Ectodermal cell (in vitro differentiated cells): ENCODE results near the gene KCND2.
"Not testable (repeated sequence)": the region's sequence is repeated elsewhere in the genome, so short reads cannot be mapped to it uniquely, and the experiment has no call there.

Experiments used
- H3K27ac ChIP-seq: 2 replicates; pipeline ENCODE4 v1.7.0; 2013; ENCODE audit warnings: mild to moderate bottlenecking, low read depth, low read length; ENCODE audit not compliant: insufficient read depth, poor library complexity, severe bottlenecking
- H3K27me3 ChIP-seq: 2 replicates; pipeline ENCODE4 v1.7.0; 2013; ENCODE audit warnings: mild to moderate bottlenecking, low read length; ENCODE audit not compliant: insufficient read depth, control insufficient read depth, poor library complexity, severe bottlenecking
- H3K36me3 ChIP-seq: one replicate; pipeline ENCODE4 v1.7.0; 2013; ENCODE audit warnings: low read length; ENCODE audit not compliant: control insufficient read depth, insufficient read depth
- H3K4me1 ChIP-seq: one replicate; pipeline ENCODE4 v1.7.0; 2013; ENCODE audit warnings: low read length; ENCODE audit not compliant: control insufficient read depth, insufficient read depth
- H3K4me3 ChIP-seq: 2 replicates; pipeline ENCODE4 v1.7.0; 2013; ENCODE audit warnings: low read depth, low read length, control low read depth; ENCODE audit not compliant: insufficient read depth
- H3K9me3 ChIP-seq: 2 replicates; pipeline ENCODE4 v1.7.0; 2013; ENCODE audit warnings: mild to moderate bottlenecking, low read length, moderate library complexity; ENCODE audit not compliant: control insufficient read depth
- WGBS, 2 experiments: methylation state at CpG; one replicate each; pipeline ENCODE4 v1.1.7; 2013; ENCODE audit warnings: missing lambda C conversion rate in 2 of 2; 5-methylcytosine and 5-hydroxymethylcytosine counted together

The KCND2 gene

DNA sequence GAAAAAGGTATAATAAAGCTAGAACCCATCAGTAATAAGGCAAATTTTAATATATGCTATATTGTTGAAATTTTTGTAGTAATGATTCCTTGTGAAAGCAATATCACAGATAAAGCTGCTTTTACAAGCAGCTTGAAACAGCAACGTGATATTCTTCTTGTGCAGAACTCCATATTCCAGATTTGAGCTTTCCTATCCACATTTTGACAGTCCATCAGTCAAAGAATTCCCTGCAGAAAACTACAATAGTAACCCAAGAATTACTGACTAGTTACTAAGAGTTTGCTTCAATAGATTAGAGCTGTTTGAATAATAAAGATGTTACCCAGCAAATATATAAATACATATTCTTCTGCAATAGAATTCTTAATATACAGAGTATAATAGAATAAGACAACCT is 291.2 kb downstream of the KCND2 start:
- 88 to 89% methylated on average over 1 of the region's 1 CpG for WGBS, 2 experiments
- H3K9me3 ChIP-seq, result no peaks in the 10 kb centered on the region
- H3K27ac ChIP-seq, result no peak overlapping the region
- no peaks in the 10 kb centered on the region for H3K4me1 ChIP-seq
- no peak overlapping the region for H3K4me3 ChIP-seq
- no peaks in the 10 kb centered on the region for H3K27me3 ChIP-seq
- no peaks in the 10 kb centered on the region for H3K36me3 ChIP-seq

DNA sequence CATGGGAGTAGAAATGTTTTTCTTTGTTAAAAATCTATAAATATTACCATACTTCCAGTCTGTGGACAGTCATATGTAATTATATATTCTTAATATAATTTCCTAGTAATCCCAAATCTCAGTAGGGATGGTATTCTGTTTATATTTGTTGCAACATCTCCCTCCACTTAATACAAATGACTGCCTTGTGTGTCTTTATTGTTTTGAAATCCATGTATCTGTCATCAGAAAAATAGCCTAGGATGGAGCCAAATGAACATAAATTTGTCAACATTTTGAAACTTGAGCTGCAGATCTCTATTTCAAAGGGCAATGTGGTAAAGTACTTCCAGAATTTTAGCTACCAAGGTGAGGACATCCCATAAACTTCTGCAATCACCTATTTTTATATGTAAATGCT is 294.2 kb downstream of the KCND2 start:
- H3K4me3 ChIP-seq, result no peak overlapping the region
- no peaks in the 10 kb centered on the region for H3K4me1 ChIP-seq
- no peaks in the 10 kb centered on the region for H3K27me3 ChIP-seq
- no peaks in the 10 kb centered on the region for H3K9me3 ChIP-seq
- H3K36me3 ChIP-seq, result no peaks in the 10 kb centered on the region
- H3K27ac ChIP-seq, result no peak overlapping the region

DNA sequence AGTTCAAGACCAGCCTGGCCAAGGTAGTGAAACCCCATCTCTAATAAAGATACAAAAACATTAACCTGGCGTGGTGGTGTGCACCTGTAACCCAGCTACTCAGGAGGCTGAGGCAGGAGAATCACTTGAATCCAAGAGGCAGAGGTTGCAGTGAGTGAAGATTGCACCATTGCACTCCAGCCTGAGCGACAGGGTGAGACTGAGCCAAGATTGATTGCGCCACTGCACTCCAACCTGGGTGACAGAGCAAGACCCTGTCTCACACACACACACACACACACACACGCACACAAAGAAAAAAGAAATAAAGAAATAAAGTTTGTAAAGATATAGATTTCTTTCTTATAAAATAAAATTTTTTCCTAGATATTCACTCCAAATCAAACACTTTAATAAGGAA is 305.7 kb downstream of the KCND2 start:
- not testable (repeated sequence) for H3K27ac ChIP-seq, H3K4me1 ChIP-seq, H3K36me3 ChIP-seq, H3K4me3 ChIP-seq, H3K9me3 ChIP-seq, H3K27me3 ChIP-seq
- WGBS, 2 experiments, result 87 to 98% methylated on average over 2 to 3 of the region's 4 CpGs

- Histone ChIP-seq H3K36me3 (no peaks in the 10 kb centered on the region), H3K27me3 (no peaks in the 10 kb centered on the region), H3K27ac (no peak overlapping the region), H3K9me3 (no peaks in the 10 kb centered on the region), H3K4me1 (no peaks in the 10 kb centered on the region), H3K4me3 (no peak overlapping the region)
- WGBS, 2 experiments, result 95 to 96% methylated on average over 4 of the region's 4 CpGs
Measured at GRCh38 chr7:120582916-120583315, 309.9 kb downstream of the KCND2 start.

- Histone ChIP-seq H3K4me1 (no peaks in the 10 kb centered on the region), H3K36me3 (no peaks in the 10 kb centered on the region), H3K27ac (no peak overlapping the region), H3K9me3 (no peaks in the 10 kb centered on the region), H3K4me3 (no peak overlapping the region), H3K27me3 (no peaks in the 10 kb centered on the region)
- WGBS, 2 experiments, result 91 to 96% methylated on average over 4 of the region's 4 CpGs
Measured at GRCh38 chr7:120583899-120584586, 311.1 kb downstream of the KCND2 start.

GRCh38 chr7:120586571-120586970 is 313.6 kb downstream of the KCND2 start:
- Histone ChIP-seq H3K9me3 (no peaks in the 10 kb centered on the region), H3K36me3 (no peaks in the 10 kb centered on the region), H3K4me3 (no peak overlapping the region), H3K27me3 (no peaks in the 10 kb centered on the region), H3K27ac (no peak overlapping the region), H3K4me1 (no peaks in the 10 kb centered on the region)
- WGBS, 2 experiments, result 77 to 100% methylated on average over 1 to 2 of the region's 3 CpGs

DNA sequence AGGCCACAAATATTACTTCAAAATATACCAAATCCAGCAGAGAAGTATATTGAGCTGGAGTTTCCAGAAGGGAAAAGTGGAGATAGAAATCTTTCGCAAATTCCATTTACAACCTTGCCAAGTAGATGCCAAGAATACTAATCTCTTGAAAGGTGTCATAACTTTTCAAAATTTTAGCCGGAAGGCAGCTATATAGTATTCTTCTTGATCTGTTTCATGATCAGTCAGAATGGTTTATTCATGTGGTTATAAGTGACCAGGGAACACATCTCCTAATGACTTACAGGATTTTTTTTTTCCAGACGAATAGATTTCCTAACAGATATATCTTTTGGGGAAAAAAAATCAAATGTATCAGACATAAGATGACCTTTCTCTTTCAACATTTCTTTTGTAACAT is 314.3 kb downstream of the KCND2 start:
- 92 to 100% methylated on average over 2 to 3 of the region's 3 CpGs for whole genome bisulfite sequencing, 2 experiments
- Histone ChIP-seq H3K27ac (no peak overlapping the region), H3K27me3 (no peaks in the 10 kb centered on the region), H3K4me3 (no peak overlapping the region), H3K36me3 (no peaks in the 10 kb centered on the region), H3K4me1 (no peaks in the 10 kb centered on the region), H3K9me3 (no peaks in the 10 kb centered on the region)

- H3K27ac ChIP-seq, result no peak overlapping the region
- H3K4me1 ChIP-seq, result no peaks in the 10 kb centered on the region
- H3K9me3 ChIP-seq, result no peaks in the 10 kb centered on the region
- H3K27me3 ChIP-seq, result no peaks in the 10 kb centered on the region
- 60 to 67% methylated on average over 1 of the region's 1 CpG for WGBS, 2 experiments
- H3K36me3 ChIP-seq, result no peaks in the 10 kb centered on the region
- no peak overlapping the region for H3K4me3 ChIP-seq
Measured at GRCh38 chr7:120588416-120588815, 315.4 kb downstream of the KCND2 start.

GRCh38 chr7:120588862-120589261 is 315.9 kb downstream of the KCND2 start:
- no peaks in the 10 kb centered on the region for H3K9me3 ChIP-seq
- no peak overlapping the region for H3K27ac ChIP-seq
- 67 to 90% methylated on average over 1 to 2 of the region's 2 CpGs for WGBS, 2 experiments
- no peak overlapping the region for H3K4me3 ChIP-seq
- H3K27me3 ChIP-seq, result no peaks in the 10 kb centered on the region
- no peaks in the 10 kb centered on the region for H3K4me1 ChIP-seq
- no peaks in the 10 kb centered on the region for H3K36me3 ChIP-seq

DNA sequence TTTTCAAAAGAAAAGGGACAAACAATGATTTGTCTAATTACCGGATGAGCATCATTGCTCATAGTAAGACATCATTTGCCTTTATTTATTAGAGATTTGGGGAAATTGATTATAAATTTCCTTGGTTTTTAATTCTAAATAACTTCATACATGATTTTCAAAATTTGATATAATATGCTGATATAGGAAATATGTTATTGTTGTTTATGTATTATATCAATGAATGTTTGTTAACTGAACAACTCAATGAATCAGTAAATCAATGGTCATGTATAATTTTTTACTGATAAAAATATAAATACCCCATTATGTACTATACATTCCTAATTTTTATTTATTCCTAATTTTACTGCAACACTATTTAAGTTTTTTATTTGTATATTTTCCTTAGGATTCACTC is 327.6 kb downstream of the KCND2 start:
- H3K4me1 ChIP-seq, result no peaks in the 10 kb centered on the region
- no peaks in the 10 kb centered on the region for H3K27me3 ChIP-seq
- WGBS, 2 experiments, result 100% methylated on average over 1 of the region's 1 CpG; no CpG with 5 or more reads in 1 of the 2 experiments
- H3K4me3 ChIP-seq, result no peak overlapping the region
- no peaks in the 10 kb centered on the region for H3K9me3 ChIP-seq
- no peak overlapping the region for H3K27ac ChIP-seq
- H3K36me3 ChIP-seq, result no peaks in the 10 kb centered on the region

GRCh38 chr7:120603366-120603765 is 330.4 kb downstream of the KCND2 start:
- H3K9me3 ChIP-seq, result no peaks in the 10 kb centered on the region
- H3K4me1 ChIP-seq, result no peaks in the 10 kb centered on the region
- H3K27me3 ChIP-seq, result no peaks in the 10 kb centered on the region
- no peak overlapping the region for H3K4me3 ChIP-seq
- no peaks in the 10 kb centered on the region for H3K36me3 ChIP-seq
- no peak overlapping the region for H3K27ac ChIP-seq
